ENCODE results near the gene IFI27L1.
"Not testable (repeated sequence)": the region's sequence is repeated elsewhere in the genome, so short reads cannot be mapped to it uniquely, and the experiment has no call there.

Gene IFI27L1

GRCh38 chr14:94056579-94057308 is 24.4 kb upstream of the IFI27L1 start:
- peak overlapping the region; percentile 8 to 17 for H3K4me3 Mint-ChIP-seq
- H3K27me3 Mint-ChIP-seq: no peaks in the 10 kb centered on the region

GRCh38 chr14:94058128-94058673 is 22.9 kb upstream of the IFI27L1 start:
- ATAC-seq (no peak), DNase-seq (no peak)
- Mint-ChIP-seq H3K9me3 (no peaks in the 10 kb centered on the region), H3K4me1 (peaks cover 72% of the 10 kb centered on the region), H3K27ac (peak overlapping the region in 1 of 2 donors; percentile 29), H3K4me3 (no peak overlapping the region), H3K27me3 (no peaks in the 10 kb centered on the region)

More at GRCh38 chr14:94056579-94057308, 24.4 kb upstream of the IFI27L1 start:
- peak; percentile 39 to 44 for DNase-seq
- Mint-ChIP-seq H3K27ac (peak overlapping the region; percentile 38 to 42), H3K9me3 (no peaks in the 10 kb centered on the region), H3K4me1 (peaks cover 58% of the 10 kb centered on the region)
- peak; percentile 90 for ATAC-seq

GRCh38 chr14:94058674-94059138 is 22.4 kb upstream of the IFI27L1 start:
- H3K27me3 Mint-ChIP-seq: no peaks in the 10 kb centered on the region
- H3K4me1 Mint-ChIP-seq: peaks cover 74% of the 10 kb centered on the region
- ATAC-seq (no peak), DNase-seq (no peak)
- no peak overlapping the region for H3K27ac Mint-ChIP-seq
- H3K4me3 Mint-ChIP-seq: no peak overlapping the region
- H3K9me3 Mint-ChIP-seq: no peaks in the 10 kb centered on the region

GRCh38 chr14:94059998-94060397 is 21.1 kb upstream of the IFI27L1 start:
- Mint-ChIP-seq H3K4me3 (no peak overlapping the region), H3K9me3 (no peaks in the 10 kb centered on the region), H3K27ac (peak overlapping the region in 1 of 2 donors; percentile 29), H3K27me3 (no peaks in the 10 kb centered on the region), H3K4me1 (peaks cover 76% of the 10 kb centered on the region)
- ATAC-seq: no peak
- DNase-seq: no peak

- Mint-ChIP-seq H3K9me3 (peaks cover 4 to 8% of the 10 kb centered on the region in 2 donors), H3K27ac (no peak overlapping the region), H3K27me3 (no peaks in the 10 kb centered on the region), H3K4me1 (peaks cover 85% of the 10 kb centered on the region), H3K4me3 (no peak overlapping the region)
- no peak for ATAC-seq
- no peak for DNase-seq
Measured at GRCh38 chr14:94062344-94062940, 18.7 kb upstream of the IFI27L1 start.

- peak overlapping the region in 1 of 2 donors; percentile 8 for H3K4me3 Mint-ChIP-seq
- peak overlapping the region; percentile 72 to 96 for H3K27ac Mint-ChIP-seq
- ATAC-seq: no peak
- no peak for DNase-seq
- peaks cover 91% of the 10 kb centered on the region for H3K4me1 Mint-ChIP-seq
- H3K27me3 Mint-ChIP-seq: no peaks in the 10 kb centered on the region
- peaks cover 40 to 42% of the 10 kb centered on the region in 2 donors for H3K9me3 Mint-ChIP-seq
Measured at GRCh38 chr14:94066089-94066676, 14.9 kb upstream of the IFI27L1 start.

GRCh38 chr14:94072076-94072475 is 9.0 kb upstream of the IFI27L1 start:
- H3K4me3 Mint-ChIP-seq, ATAC-seq, DNase-seq, H3K27me3 Mint-ChIP-seq: not testable (repeated sequence)
- H3K27ac Mint-ChIP-seq: peak overlapping the region in 1 of 2 donors; percentile 48
- peaks cover 57% of the 10 kb centered on the region for H3K4me1 Mint-ChIP-seq
- peaks cover 58 to 59% of the 10 kb centered on the region in 2 donors for H3K9me3 Mint-ChIP-seq

- Mint-ChIP-seq H3K27ac (no peak overlapping the region), H3K9me3 (peaks cover 33 to 38% of the 10 kb centered on the region in 2 donors), H3K27me3 (no peaks in the 10 kb centered on the region), H3K4me1 (peaks cover 55% of the 10 kb centered on the region), H3K4me3 (peak overlapping the region in 1 of 2 donors; percentile 34)
- DNase-seq (no peak), ATAC-seq (no peak)
Measured at GRCh38 chr14:94074534-94074933, 6.6 kb upstream of the IFI27L1 start.

GRCh38 chr14:94075008-94075407 is 6.1 kb upstream of the IFI27L1 start:
- DNase-seq (no peak), ATAC-seq (no peak)
- Mint-ChIP-seq H3K4me3 (peak overlapping the region in 1 of 2 donors; percentile 39), H3K9me3 (peaks cover 29 to 34% of the 10 kb centered on the region in 2 donors), H3K27me3 (no peaks in the 10 kb centered on the region), H3K27ac (no peak overlapping the region), H3K4me1 (peaks cover 53% of the 10 kb centered on the region)

GRCh38 chr14:94077111-94077821 is 3.8 kb upstream of the IFI27L1 start:
- peaks cover 12 to 18% of the 10 kb centered on the region in 2 donors for H3K9me3 Mint-ChIP-seq
- no peak for DNase-seq
- no peaks in the 10 kb centered on the region for H3K27me3 Mint-ChIP-seq
- H3K4me3 Mint-ChIP-seq: peak overlapping the region; percentile 33 to 96
- ATAC-seq: no peak
- peaks cover 39% of the 10 kb centered on the region for H3K4me1 Mint-ChIP-seq
- peak overlapping the region in 1 of 2 donors; percentile 89 for H3K27ac Mint-ChIP-seq

- no peak for DNase-seq
- peaks cover 41% of the 10 kb centered on the region for H3K4me1 Mint-ChIP-seq
- peak overlapping the region; percentile 96 to 99 for H3K4me3 Mint-ChIP-seq
- peaks cover 9 to 15% of the 10 kb centered on the region in 2 donors for H3K9me3 Mint-ChIP-seq
- no peaks in the 10 kb centered on the region for H3K27me3 Mint-ChIP-seq
- H3K27ac Mint-ChIP-seq: peak overlapping the region in 1 of 2 donors; percentile 89
- ATAC-seq: no peak
Measured at GRCh38 chr14:94077823-94078222, 3.3 kb upstream of the IFI27L1 start.

GRCh38 chr14:94079891-94080620 is 1.1 kb upstream of the IFI27L1 start:
- ATAC-seq (no peak), DNase-seq (peak; percentile 13 to 23)
- Mint-ChIP-seq H3K9me3 (peaks cover 0 to 7% of the 10 kb centered on the region in 2 donors), H3K27me3 (no peaks in the 10 kb centered on the region), H3K27ac (peak overlapping the region; percentile 100), H3K4me3 (peak overlapping the region; percentile 96 to 99), H3K4me1 (peaks cover 45% of the 10 kb centered on the region)

- Mint-ChIP-seq H3K4me1 (peaks cover 38% of the 10 kb centered on the region), H3K27ac (peak overlapping the region; percentile 100), H3K27me3 (no peaks in the 10 kb centered on the region), H3K9me3 (peaks cover 0 to 7% of the 10 kb centered on the region in 2 donors), H3K4me3 (peak overlapping the region; percentile 96 to 99)
- ATAC-seq (peak; percentile 44), DNase-seq (no peak)
Measured at GRCh38 chr14:94081386-94081820, 293 bp downstream of the IFI27L1 start.

- no peaks in the 10 kb centered on the region for H3K27me3 Mint-ChIP-seq
Measured at GRCh38 chr14:94087891-94088290, 6.8 kb downstream of the IFI27L1 start.

More at GRCh38 chr14:94087891-94088290, 6.8 kb downstream of the IFI27L1 start:
- ATAC-seq (no peak), DNase-seq (no peak)
- no peak overlapping the region for H3K27ac Mint-ChIP-seq
- no peak overlapping the region for H3K4me3 Mint-ChIP-seq
- H3K4me1 Mint-ChIP-seq: peaks cover 3% of the 10 kb centered on the region
- peaks cover 0 to 7% of the 10 kb centered on the region in 2 donors for H3K9me3 Mint-ChIP-seq

Data from stimulated activated naive CD8-positive, alpha-beta T cell treated with anti-CD3 and anti-CD28 coated beads, Interleukin-15, amount 100 ng/mL, for 72 hours (primary cell).